Glutamatergic neuron (in vitro differentiated cells): ENCODE measurements around the gene SLAMF9. TPM values are rescaled to one million over a fixed set of nuclear protein-coding genes. Genes with fewer than 3 reads are reported as not detected.

Source experiments
- DNase-seq: peaks from one replicate; pipeline ENCODE4 v3.0.0; 2022
- H3K27ac Mint-ChIP-seq: one replicate; pipeline ENCODE4 v1.8.0; 2020; ENCODE audit warnings: mild to moderate bottlenecking, mixed read lengths, inconsistent platforms; ENCODE audit not compliant: unreplicated experiment
- H3K27me3 Mint-ChIP-seq: one replicate; pipeline ENCODE4 v1.8.0; 2020; ENCODE audit warnings: mild to moderate bottlenecking, moderate library complexity, mixed read lengths, inconsistent platforms; ENCODE audit not compliant: unreplicated experiment
- H3K36me3 Mint-ChIP-seq: one replicate; pipeline ENCODE4 v1.8.0; 2020; ENCODE audit warnings: mild to moderate bottlenecking, mixed read lengths, inconsistent platforms; ENCODE audit not compliant: unreplicated experiment
- H3K4me1 Mint-ChIP-seq: one replicate; pipeline ENCODE4 v1.8.0; 2020; ENCODE audit warnings: mild to moderate bottlenecking, low read depth, mixed read lengths, inconsistent platforms; ENCODE audit not compliant: unreplicated experiment
- H3K4me3 Mint-ChIP-seq: one replicate; pipeline ENCODE4 v1.8.0; 2020; ENCODE audit warnings: mild to moderate bottlenecking, mixed read lengths, inconsistent platforms; ENCODE audit not compliant: unreplicated experiment
- H3K9me3 Mint-ChIP-seq: one replicate; pipeline ENCODE4 v1.8.0; 2020; ENCODE audit warnings: mild to moderate bottlenecking, moderate library complexity, mixed read lengths, inconsistent platforms; ENCODE audit not compliant: unreplicated experiment
- CTCF ChIP-seq: fragments of 200-600 bp; sonication (generic); IDR thresholded peaks from one replicate; pipeline ENCODE4 v1.5.0; 2021; ENCODE audit not compliant: partially characterized antibody, unreplicated experiment
- total RNA-seq: library from RNA; stranded (reverse); fragmentation: NEBNext Ultra II Directional; extraction: Animal tissue kit (Norgen Biotek cat#: 25700); gene quantifications from one replicate; pipeline ENCODE4 v1.2.1, GENCODE V29; 2021; ENCODE audit not compliant: unreplicated experiment

Gene SLAMF9
- total RNA-seq, 1 donor from 2014 or later: not detected

GRCh38 chr1:159979257-159979656 lies 25.2 kb upstream of the SLAMF9 start:
- Mint-ChIP-seq H3K27me3 (peaks cover 2% of the 10 kb centered on the region), H3K4me1 (peaks cover 6% of the 10 kb centered on the region), H3K9me3 (peaks cover 8% of the 10 kb centered on the region), H3K4me3 (no peak overlapping the region), H3K36me3 (peaks cover 13% of the 10 kb centered on the region), H3K27ac (no peak overlapping the region)
- DNase-seq: no peak
- TF ChIP-seq CTCF: no peak

DNA sequence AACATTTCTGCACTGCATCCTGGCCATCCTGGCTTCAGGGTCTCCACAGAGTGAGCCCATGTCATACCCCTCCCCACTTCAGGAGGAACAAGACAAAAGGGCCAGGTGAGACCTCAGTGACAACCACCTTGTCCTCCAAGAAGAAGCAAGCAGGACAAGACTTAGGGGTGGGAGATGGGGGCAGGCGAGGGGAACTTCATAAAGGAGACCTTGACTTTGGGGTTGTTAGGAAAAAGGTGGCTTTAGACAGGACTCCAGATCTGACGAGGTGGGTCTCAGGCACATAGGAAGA lies 24.0 kb upstream of the SLAMF9 start:
- Mint-ChIP-seq H3K27ac (no peak overlapping the region), H3K4me1 (peaks cover 6% of the 10 kb centered on the region), H3K27me3 (peaks cover 2% of the 10 kb centered on the region), H3K9me3 (peaks cover 8% of the 10 kb centered on the region), H3K4me3 (no peak overlapping the region), H3K36me3 (peaks cover 13% of the 10 kb centered on the region)
- DNase-seq: no peak
- TF ChIP-seq CTCF: no peak

DNA sequence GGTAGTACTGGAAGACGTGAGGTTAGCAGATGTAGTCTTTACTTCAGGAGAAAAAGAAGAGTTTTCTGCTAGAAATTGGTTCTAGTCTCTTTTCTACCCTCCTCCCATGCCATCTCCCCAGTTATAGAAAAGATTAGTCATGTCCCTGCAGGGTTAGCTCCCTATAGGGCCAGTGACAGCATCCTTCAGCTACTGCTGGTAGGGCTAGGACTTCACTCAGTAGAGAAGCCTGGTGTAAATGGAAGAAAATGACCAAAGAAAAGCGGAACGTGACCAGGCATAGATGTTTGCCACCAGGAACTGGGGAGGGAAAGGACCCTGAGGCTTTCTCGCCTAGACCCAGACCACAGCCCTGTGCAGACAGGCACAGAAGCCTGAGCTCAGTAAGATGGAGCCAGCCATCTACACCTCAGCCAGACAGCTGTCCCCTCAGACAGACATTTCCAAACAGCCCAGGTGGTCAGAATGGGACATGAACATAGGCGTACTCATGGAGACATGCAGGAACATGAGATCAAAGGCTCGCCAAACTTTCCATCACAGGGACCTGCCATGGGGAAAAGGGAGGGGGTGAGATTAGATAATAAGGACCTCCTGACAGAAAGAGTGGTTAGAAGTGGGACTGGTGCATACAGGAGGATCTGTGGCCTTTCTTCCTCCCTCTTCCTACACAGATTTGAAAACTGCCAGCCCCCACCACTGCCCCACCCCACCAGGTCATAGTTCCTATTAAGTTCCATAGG lies 23.5 kb upstream of the SLAMF9 start:
- TF ChIP-seq CTCF: no peak
- no peak for DNase-seq
- Mint-ChIP-seq H3K36me3 (peaks cover 13% of the 10 kb centered on the region), H3K4me1 (peaks cover 6% of the 10 kb centered on the region), H3K27ac (no peak overlapping the region), H3K27me3 (peaks cover 2% of the 10 kb centered on the region), H3K4me3 (no peak overlapping the region), H3K9me3 (peaks cover 8% of the 10 kb centered on the region)

- H3K4me1 Mint-ChIP-seq: no peaks in the 10 kb centered on the region
- H3K27ac Mint-ChIP-seq: no peak overlapping the region
- no peak overlapping the region for H3K4me3 Mint-ChIP-seq
- peaks cover 1% of the 10 kb centered on the region for H3K36me3 Mint-ChIP-seq
- H3K27me3 Mint-ChIP-seq: peaks cover 2% of the 10 kb centered on the region
- TF ChIP-seq CTCF: no peak
- no peaks in the 10 kb centered on the region for H3K9me3 Mint-ChIP-seq
- no peak for DNase-seq
Observed at GRCh38 chr1:159974350-159974965, 20.4 kb upstream of the SLAMF9 start.

DNA sequence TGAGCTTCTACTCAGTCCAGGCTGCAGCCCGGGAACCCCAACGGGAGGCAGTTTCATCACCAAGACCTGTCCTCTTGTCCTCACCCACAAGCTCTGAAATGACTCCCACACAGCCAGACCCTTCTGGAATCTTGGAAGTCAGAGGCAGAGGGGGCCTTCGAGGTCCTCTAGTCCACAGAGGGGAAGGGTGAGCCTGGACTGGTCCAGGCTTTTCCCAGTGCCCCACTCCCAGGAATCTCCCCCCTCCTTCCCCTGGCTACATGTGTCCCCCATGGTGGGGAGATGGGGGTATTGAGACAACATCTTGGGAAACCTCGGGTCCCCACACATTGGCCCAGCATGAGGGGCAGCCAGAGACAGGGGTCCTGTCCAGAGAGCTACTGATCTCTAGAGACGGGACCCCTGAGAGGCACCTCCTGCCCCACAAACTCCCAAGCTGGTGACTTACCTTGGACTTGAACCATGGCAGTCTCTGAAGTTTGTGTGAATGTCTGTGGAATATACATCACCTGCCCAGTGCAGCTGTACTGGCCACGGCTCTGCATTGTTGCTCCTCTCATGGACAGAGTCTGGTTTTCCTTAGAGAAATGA lies 19.4 kb upstream of the SLAMF9 start:
- no peaks in the 10 kb centered on the region for H3K9me3 Mint-ChIP-seq
- no peak overlapping the region for H3K27ac Mint-ChIP-seq
- H3K4me3 Mint-ChIP-seq: no peak overlapping the region
- H3K27me3 Mint-ChIP-seq: peaks cover 2% of the 10 kb centered on the region
- no peaks in the 10 kb centered on the region for H3K36me3 Mint-ChIP-seq
- H3K4me1 Mint-ChIP-seq: no peaks in the 10 kb centered on the region
- TF ChIP-seq CTCF: no peak
- no peak for DNase-seq
